CD4-positive, alpha-beta T cell treated with Interleukin-21 for 1 hour (primary cell): ENCODE results near the gene OAS2.

Source experiments
- DNase-seq: peaks from one replicate; pipeline ENCODE4 v3.0.0-alpha.2; 2020

OAS2 gene

GRCh38 chr12:113030875-113031525 lies 52.7 kb downstream of the OAS2 start:
- DNase-seq: peak; percentile 51

- DNase-seq: no peak
Measured at GRCh38 chr12:113039911-113040445, 61.7 kb downstream of the OAS2 start.

GRCh38 chr12:113040722-113041171 lies 62.4 kb downstream of the OAS2 start:
- DNase-seq: no peak

- DNase-seq: no peak
Measured at GRCh38 chr12:113041560-113041959, 63.2 kb downstream of the OAS2 start.

- no peak for DNase-seq
Measured at GRCh38 chr12:113043240-113043639, 64.9 kb downstream of the OAS2 start.

- DNase-seq: no peak
Measured at GRCh38 chr12:113044516-113044915, 66.2 kb downstream of the OAS2 start.

- DNase-seq: peak; percentile 78
Measured at GRCh38 chr12:113048716-113049127, 70.4 kb downstream of the OAS2 start.

- DNase-seq: no peak
Measured at GRCh38 chr12:113049976-113050742, 71.8 kb downstream of the OAS2 start.

GRCh38 chr12:113050795-113051194 lies 72.5 kb downstream of the OAS2 start:
- no peak for DNase-seq

- no peak for DNase-seq
Measured at GRCh38 chr12:113051759-113052158, 73.4 kb downstream of the OAS2 start.

- DNase-seq: no peak
Measured at GRCh38 chr12:113052326-113052725, 74.0 kb downstream of the OAS2 start.

- DNase-seq: no peak
Measured at GRCh38 chr12:113054948-113055486, 76.7 kb downstream of the OAS2 start.

- no peak for DNase-seq
Measured at GRCh38 chr12:113055594-113056380, 77.5 kb downstream of the OAS2 start.

GRCh38 chr12:113056381-113056630 lies 78.0 kb downstream of the OAS2 start:
- DNase-seq: no peak

- peak; percentile 38 for DNase-seq
Measured at GRCh38 chr12:113056631-113057488, 78.5 kb downstream of the OAS2 start, which contains the start of gene DTX1. Gene DTX1 (plus strand): TSS chr12:113056730. CDS start chr12:113058193, 1,463 bp downstream.

GRCh38 chr12:113057565-113058485 lies 79.5 kb downstream of the OAS2 start:
- no peak for DNase-seq

GRCh38 chr12:113058553-113058952 lies 80.2 kb downstream of the OAS2 start:
- DNase-seq: no peak

GRCh38 chr12:113059071-113059595 lies 80.8 kb downstream of the OAS2 start:
- DNase-seq: no peak

- DNase-seq: no peak
Measured at GRCh38 chr12:113060336-113060960, 82.1 kb downstream of the OAS2 start.

- no peak for DNase-seq
Measured at GRCh38 chr12:113061061-113061694, 82.9 kb downstream of the OAS2 start.
